ENCODE data around the gene PACS1.
"Not testable (repeated sequence)": the region's sequence is repeated elsewhere in the genome, so short reads cannot be mapped to it uniquely, and the experiment has no call there.

PACS1 gene

GRCh38 chr11:66077927-66078326 is 7.9 kb downstream of the PACS1 start:
- DNase-seq, result no peak

- DNase-seq, result not testable (repeated sequence)
Measured at GRCh38 chr11:66078949-66079348, 8.9 kb downstream of the PACS1 start.

GRCh38 chr11:66080055-66080817 is 10.2 kb downstream of the PACS1 start:
- no peak for DNase-seq

GRCh38 chr11:66081505-66081904 is 11.4 kb downstream of the PACS1 start:
- DNase-seq, result peak; percentile 69

- peak; percentile 88 for DNase-seq
Measured at GRCh38 chr11:66082946-66083698, 13.1 kb downstream of the PACS1 start.

GRCh38 chr11:66083767-66084166 is 13.7 kb downstream of the PACS1 start:
- no peak for DNase-seq

- no peak for DNase-seq
Measured at GRCh38 chr11:66084821-66085475, 14.9 kb downstream of the PACS1 start.

- no peak for DNase-seq
Measured at GRCh38 chr11:66087148-66087908, 17.3 kb downstream of the PACS1 start.

- no peak for DNase-seq
Measured at GRCh38 chr11:66089067-66089466, 19.0 kb downstream of the PACS1 start.

- DNase-seq, result no peak
Measured at GRCh38 chr11:66090288-66090687, 20.2 kb downstream of the PACS1 start.

GRCh38 chr11:66092125-66092524 is 22.1 kb downstream of the PACS1 start:
- DNase-seq, result not testable (repeated sequence)

GRCh38 chr11:66099746-66100145 is 29.7 kb downstream of the PACS1 start:
- DNase-seq, result not testable (repeated sequence)

GRCh38 chr11:66100272-66101065 is 30.4 kb downstream of the PACS1 start:
- peak; percentile 95 for DNase-seq

- DNase-seq, result no peak
Measured at GRCh38 chr11:66101066-66101464, 31.0 kb downstream of the PACS1 start.

- no peak for DNase-seq
Measured at GRCh38 chr11:66104057-66104638, 34.1 kb downstream of the PACS1 start.

- DNase-seq, result no peak
Measured at GRCh38 chr11:66106786-66107599, 36.9 kb downstream of the PACS1 start.

GRCh38 chr11:66107600-66108510 is 37.8 kb downstream of the PACS1 start:
- no peak for DNase-seq

- no peak for DNase-seq
Measured at GRCh38 chr11:66109294-66109693, 39.2 kb downstream of the PACS1 start.

GRCh38 chr11:66111158-66111557 is 41.1 kb downstream of the PACS1 start:
- DNase-seq, result no peak

GRCh38 chr11:66112041-66112491 is 42.0 kb downstream of the PACS1 start:
- no peak for DNase-seq

Data from DMS79 (cell line).